Fibroblast of mammary gland (primary cell): ENCODE results near the gene DCAF17.
A peak's percentile ranks its signal among the peaks of the same experiment; 100 is the strongest.

Experiments
- DNase-seq: peaks from one replicate; pipeline ENCODE4 v3.0.0-alpha.2; 2010; ENCODE audit warnings: low read depth
- H3K4me3 ChIP-seq: 2 replicates; pipeline ENCODE4 v1.5.1; 2011; ENCODE audit warnings: low read depth, mild to moderate bottlenecking, low read length, moderate library complexity; ENCODE audit not compliant: control insufficient read depth
- CTCF ChIP-seq: conservative IDR thresholded peaks from 2 replicates; pipeline ENCODE4 v1.5.1; 2011; ENCODE audit warnings: low read depth, low read length, inconsistent platforms; ENCODE audit not compliant: control insufficient read depth, insufficient read depth

The DCAF17 gene

DNA sequence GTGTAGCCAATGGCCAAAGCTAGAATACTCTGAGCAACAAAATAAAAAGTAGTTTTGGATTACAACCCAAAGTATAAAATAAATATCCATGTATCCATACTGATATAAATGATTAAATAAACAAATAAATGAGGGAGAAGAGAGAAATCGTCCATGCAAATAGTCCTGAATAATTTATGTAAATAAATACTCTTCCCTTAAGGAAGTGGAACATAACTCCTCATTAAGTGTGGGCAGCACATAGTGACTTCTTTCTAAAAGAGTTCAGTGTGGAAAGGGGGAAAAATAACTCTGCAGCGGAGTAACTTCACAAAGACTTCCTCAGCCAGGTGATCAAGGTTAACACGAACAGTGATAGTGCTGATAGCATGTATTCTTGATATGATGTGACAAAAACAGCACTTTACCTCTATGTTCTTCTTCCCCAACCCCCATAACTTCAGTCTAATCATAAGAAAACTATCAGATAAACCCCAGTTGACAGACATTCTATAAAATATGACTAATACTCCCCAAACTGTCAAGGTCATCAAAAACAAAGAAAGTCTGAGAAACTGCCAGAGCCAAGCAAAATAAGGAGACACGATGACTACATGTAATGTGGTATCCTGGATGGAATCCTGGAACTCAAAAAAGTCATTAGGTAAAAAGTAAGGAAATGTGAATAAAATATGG, 31.0 kb upstream of the DCAF17 start:
- DNase-seq: peak; percentile 56
- H3K4me3 ChIP-seq: no peak overlapping the region
- no peak for TF ChIP-seq CTCF

- DNase-seq: peak; percentile 71
- no peak for TF ChIP-seq CTCF
Measured at GRCh38 chr2:171404261-171404660, 29.8 kb upstream of the DCAF17 start.

DNA sequence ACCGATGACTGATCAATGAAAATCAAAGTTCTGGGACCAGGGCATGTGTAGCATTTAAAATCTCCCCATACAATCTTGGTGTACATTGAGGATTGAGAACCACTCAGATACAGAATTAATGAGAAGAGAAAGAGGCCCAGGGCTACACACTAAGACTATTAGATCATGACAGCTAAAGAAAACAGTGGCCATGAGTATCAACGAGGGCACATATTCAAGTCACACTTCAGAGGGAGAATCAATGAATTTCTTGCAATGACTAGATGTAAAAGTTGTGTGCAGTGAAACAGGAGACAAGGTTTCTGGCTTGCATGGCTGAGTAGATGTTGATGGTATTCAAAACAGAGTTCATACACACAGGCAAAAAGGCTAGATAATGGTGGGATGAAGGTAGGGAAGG, 29.3 kb upstream of the DCAF17 start:
- no peak for TF ChIP-seq CTCF
- DNase-seq: no peak
- no peak overlapping the region for H3K4me3 ChIP-seq

More at GRCh38 chr2:171404261-171404660, 29.8 kb upstream of the DCAF17 start:
- no peak overlapping the region for H3K4me3 ChIP-seq

GRCh38 chr2:171405546-171405945, 28.5 kb upstream of the DCAF17 start:
- H3K4me3 ChIP-seq: no peak overlapping the region
- no peak for DNase-seq
- no peak for TF ChIP-seq CTCF

DNA sequence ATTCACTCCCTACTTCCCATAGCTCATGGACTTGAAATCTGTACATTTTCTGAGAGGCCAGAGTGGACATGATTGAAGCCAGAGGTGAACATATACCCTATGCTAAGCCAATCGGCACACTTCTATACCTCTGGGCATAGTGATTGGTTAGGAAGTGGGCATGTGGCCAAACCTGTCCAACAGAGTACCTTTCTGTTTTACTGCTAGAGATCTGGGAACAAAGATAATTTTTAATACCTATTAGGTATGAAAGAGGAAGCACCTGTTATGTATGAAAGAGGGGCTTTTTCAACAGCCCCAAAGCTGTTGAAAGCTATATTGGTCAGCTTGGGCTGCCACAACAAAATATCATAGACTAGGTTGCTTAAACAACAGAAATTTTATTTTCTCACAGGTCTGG, 28.0 kb upstream of the DCAF17 start:
- H3K4me3 ChIP-seq: no peak overlapping the region
- no peak for TF ChIP-seq CTCF
- no peak for DNase-seq

GRCh38 chr2:171407030-171407675, 26.9 kb upstream of the DCAF17 start:
- no peak for DNase-seq
- no peak for TF ChIP-seq CTCF
- H3K4me3 ChIP-seq: no peak overlapping the region
